PFSK-1 (cell line): ENCODE measurements around the gene SULT2B1.

Source experiments
- FOXP2 ChIP-seq: optimal IDR thresholded peaks from 2 replicates; pipeline ENCODE3; 2011; ENCODE audit warnings: borderline replicate concordance, control low read depth, inconsistent platforms; ENCODE audit not compliant: insufficient read depth; ENCODE audit errors: extremely low read length, extremely low read depth
- POLR2AphosphoS5 ChIP-seq: IDR thresholded peaks from 2 replicates; pipeline ENCODE4 v1.6.1; 2012; ENCODE audit warnings: low read depth, mild to moderate bottlenecking, control low read depth, low read length, moderate library complexity
- SIN3A ChIP-seq: IDR thresholded peaks from 2 replicates; pipeline ENCODE4 v1.6.1; 2012; ENCODE audit warnings: mild to moderate bottlenecking, low read length, moderate library complexity, borderline replicate concordance; ENCODE audit not compliant: insufficient read depth
- TAF1 ChIP-seq: IDR thresholded peaks from 2 replicates; pipeline ENCODE4 v1.6.1; 2012; ENCODE audit warnings: low read length, control low read depth, borderline replicate concordance; ENCODE audit not compliant: insufficient read depth
- TF ChIP-seq, protein P1 (sequence below), 2 experiments: IDR thresholded peaks; 2 replicates each; pipeline versions ENCODE4 v1.6.1 to v1.8.0; 2011 to 2012; ENCODE audit warnings: low read depth in 2 of 2, low read length in 2 of 2, control low read depth in 1 of 2, inconsistent platforms in 1 of 2, mild to moderate bottlenecking in 1 of 2, moderate library complexity in 1 of 2; ENCODE audit not compliant: insufficient read depth in 1 of 2

Gene SULT2B1

DNA sequence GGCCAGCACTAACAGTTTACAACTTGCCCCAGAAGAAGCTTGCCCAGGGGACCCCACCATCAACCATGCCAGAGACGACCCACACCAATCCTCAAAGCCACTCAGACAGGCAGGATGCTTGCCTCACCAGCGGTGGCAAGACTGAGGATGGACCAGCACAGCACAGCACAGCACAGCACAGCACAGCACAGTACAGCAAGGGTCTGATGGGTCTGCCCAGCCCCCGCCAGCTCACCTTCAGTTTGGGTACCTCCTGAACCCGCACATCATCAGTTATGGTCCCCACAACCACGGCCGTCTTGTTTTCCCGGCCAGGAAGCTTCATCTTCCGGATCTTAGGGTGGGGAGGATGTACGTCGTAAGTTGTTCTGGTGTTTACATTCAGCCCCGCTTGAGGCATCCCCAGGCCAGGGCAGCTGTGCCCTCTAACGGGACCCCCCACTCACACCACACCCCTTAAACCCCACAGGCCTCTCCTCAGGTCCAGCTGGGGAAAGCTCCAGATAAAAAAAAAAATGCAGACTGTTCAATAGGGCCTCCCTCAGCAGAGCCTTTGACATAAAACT lies 64.6 kb downstream of the SULT2B1 start:
- TF ChIP-seq FOXP2, result no peak
- no peak for TF ChIP-seq TAF1
- TF ChIP-seq, protein P1, sequence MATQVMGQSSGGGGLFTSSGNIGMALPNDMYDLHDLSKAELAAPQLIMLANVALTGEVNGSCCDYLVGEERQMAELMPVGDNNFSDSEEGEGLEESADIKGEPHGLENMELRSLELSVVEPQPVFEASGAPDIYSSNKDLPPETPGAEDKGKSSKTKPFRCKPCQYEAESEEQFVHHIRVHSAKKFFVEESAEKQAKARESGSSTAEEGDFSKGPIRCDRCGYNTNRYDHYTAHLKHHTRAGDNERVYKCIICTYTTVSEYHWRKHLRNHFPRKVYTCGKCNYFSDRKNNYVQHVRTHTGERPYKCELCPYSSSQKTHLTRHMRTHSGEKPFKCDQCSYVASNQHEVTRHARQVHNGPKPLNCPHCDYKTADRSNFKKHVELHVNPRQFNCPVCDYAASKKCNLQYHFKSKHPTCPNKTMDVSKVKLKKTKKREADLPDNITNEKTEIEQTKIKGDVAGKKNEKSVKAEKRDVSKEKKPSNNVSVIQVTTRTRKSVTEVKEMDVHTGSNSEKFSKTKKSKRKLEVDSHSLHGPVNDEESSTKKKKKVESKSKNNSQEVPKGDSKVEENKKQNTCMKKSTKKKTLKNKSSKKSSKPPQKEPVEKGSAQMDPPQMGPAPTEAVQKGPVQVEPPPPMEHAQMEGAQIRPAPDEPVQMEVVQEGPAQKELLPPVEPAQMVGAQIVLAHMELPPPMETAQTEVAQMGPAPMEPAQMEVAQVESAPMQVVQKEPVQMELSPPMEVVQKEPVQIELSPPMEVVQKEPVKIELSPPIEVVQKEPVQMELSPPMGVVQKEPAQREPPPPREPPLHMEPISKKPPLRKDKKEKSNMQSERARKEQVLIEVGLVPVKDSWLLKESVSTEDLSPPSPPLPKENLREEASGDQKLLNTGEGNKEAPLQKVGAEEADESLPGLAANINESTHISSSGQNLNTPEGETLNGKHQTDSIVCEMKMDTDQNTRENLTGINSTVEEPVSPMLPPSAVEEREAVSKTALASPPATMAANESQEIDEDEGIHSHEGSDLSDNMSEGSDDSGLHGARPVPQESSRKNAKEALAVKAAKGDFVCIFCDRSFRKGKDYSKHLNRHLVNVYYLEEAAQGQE (IDR thresholded peaks at IDR 0.05; ENCODE audit: insufficient read depth in 1 of 2, low read depth in 2 of 2, low read length in 2 of 2), result no peak
- no peak for TF ChIP-seq POLR2AphosphoS5
- no peak for TF ChIP-seq SIN3A

DNA sequence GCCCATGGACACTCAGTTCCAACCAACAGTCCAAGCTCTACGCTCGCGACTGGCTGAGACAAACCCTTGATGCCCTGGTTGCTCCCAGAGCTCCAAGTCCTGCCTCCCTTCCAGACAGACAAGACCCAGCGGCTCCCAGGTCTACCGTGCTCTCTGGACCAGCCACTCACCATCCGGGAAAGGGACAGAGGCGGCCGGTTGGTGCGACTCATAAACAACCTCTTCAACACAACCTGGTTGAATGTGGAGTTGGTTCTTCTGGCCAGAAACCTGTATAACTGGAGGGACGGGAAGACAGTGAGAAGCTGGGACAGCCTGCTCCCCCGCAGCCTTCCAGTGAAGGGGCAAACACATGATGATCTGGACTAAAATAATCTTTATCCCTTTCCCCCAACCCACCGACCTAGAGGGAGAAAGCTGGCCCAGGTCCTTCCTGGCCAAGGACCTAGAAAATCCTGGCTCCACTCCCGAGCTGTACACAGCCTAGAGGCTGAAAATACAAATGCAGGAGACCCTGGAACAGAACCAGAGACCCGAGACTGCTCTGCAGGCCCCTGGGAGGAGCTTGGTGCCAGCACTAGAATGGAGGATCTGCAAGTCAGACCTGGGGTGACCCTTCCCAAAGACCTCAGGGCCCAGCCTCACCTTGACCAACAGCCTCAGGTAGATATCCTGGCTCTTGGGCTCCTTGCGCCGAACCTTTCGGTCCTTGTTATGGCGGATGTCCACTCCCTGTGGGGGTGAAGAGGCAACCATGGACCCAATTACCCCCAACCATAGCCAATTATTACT lies 65.4 kb downstream of the SULT2B1 start:
- TF ChIP-seq SIN3A (no peak), TAF1 (no peak), POLR2AphosphoS5 (no peak), FOXP2 (no peak)
- TF ChIP-seq, protein P1 (IDR thresholded peaks at IDR 0.05; ENCODE audit: insufficient read depth in 1 of 2, low read depth in 2 of 2, low read length in 2 of 2), result no peak

GRCh38 chr19:48618278-48618915 lies 66.4 kb downstream of the SULT2B1 start:
- TF ChIP-seq FOXP2 (no peak), SIN3A (no peak), POLR2AphosphoS5 (no peak), TAF1 (no peak)
- TF ChIP-seq, protein P1 (IDR thresholded peaks at IDR 0.05; ENCODE audit: insufficient read depth in 1 of 2, low read depth in 2 of 2, low read length in 2 of 2), result no peak

GRCh38 chr19:48618916-48619691 lies 67.1 kb downstream of the SULT2B1 start, which contains the start of the genes RPL18 and SPHK2:
Gene RPL18, minus strand, starts transcription at chr19:48619178. Its CDS starts 35 bp downstream, at chr19:48619143.
Gene SPHK2, plus strand, starts transcription at chr19:48619506. Its CDS starts 1,009 bp downstream, at chr19:48620515.
- TF ChIP-seq TAF1 (peak; percentile 96), FOXP2 (no peak), POLR2AphosphoS5 (peak; percentile 96), SIN3A (peak; percentile 86; the same call in 1 of the 2 replicates)
- TF ChIP-seq, protein P1 (IDR thresholded peaks at IDR 0.05; ENCODE audit: insufficient read depth in 1 of 2, low read depth in 2 of 2, low read length in 2 of 2), result peak in 1 of 2 experiments; percentile 78; a peak in 2 of 4 replicates
